ENCODE measurements around the gene ATAD5.
"Not testable (repeated sequence)": the region's sequence is repeated elsewhere in the genome, so short reads cannot be mapped to it uniquely, and the experiment has no call there.

ATAD5 gene

GRCh38 chr17:30926516-30926915 lies 94.8 kb downstream of the ATAD5 start:
- Histone ChIP-seq H3K4me3 (ENCODE audit: insufficient read depth, low read depth, low read length) (no peak overlapping the region), H3K4me1 (ENCODE audit: control insufficient read depth, insufficient read depth, low read length) (peaks cover 6% of the 10 kb centered on the region), H3K27ac (ENCODE audit: insufficient read depth, low read depth, low read length, poor library complexity, severe bottlenecking) (no peak overlapping the region), H3K27me3 (ENCODE audit: control insufficient read depth, insufficient read depth, low read length, poor library complexity, severe bottlenecking) (peaks cover 47% of the 10 kb centered on the region), H3K9me3 (ENCODE audit: control insufficient read depth, low read length) (no peaks in the 10 kb centered on the region), H3K36me3 (ENCODE audit: control insufficient read depth, insufficient read depth, low read length) (no peaks in the 10 kb centered on the region)
- 79 to 90% methylated on average over 6 of the region's 6 CpGs for WGBS, 2 experiments

- Histone ChIP-seq H3K4me3 (ENCODE audit: insufficient read depth, low read depth, low read length) (no peak overlapping the region), H3K36me3 (ENCODE audit: control insufficient read depth, insufficient read depth, low read length) (no peaks in the 10 kb centered on the region), H3K27me3 (ENCODE audit: control insufficient read depth, insufficient read depth, low read length, poor library complexity, severe bottlenecking) (peaks cover 34% of the 10 kb centered on the region), H3K4me1 (ENCODE audit: control insufficient read depth, insufficient read depth, low read length) (no peaks in the 10 kb centered on the region), H3K9me3 (ENCODE audit: control insufficient read depth, low read length) (no peaks in the 10 kb centered on the region), H3K27ac (ENCODE audit: insufficient read depth, low read depth, low read length, poor library complexity, severe bottlenecking) (no peak overlapping the region)
- 94 to 95% methylated on average over 5 of the region's 5 CpGs for WGBS, 2 experiments
Observed at GRCh38 chr17:30927756-30928155, 96.0 kb downstream of the ATAD5 start.

- Histone ChIP-seq H3K27ac (ENCODE audit: insufficient read depth, low read depth, low read length, poor library complexity, severe bottlenecking) (no peak overlapping the region), H3K4me3 (ENCODE audit: insufficient read depth, low read depth, low read length) (no peak overlapping the region), H3K36me3 (ENCODE audit: control insufficient read depth, insufficient read depth, low read length) (no peaks in the 10 kb centered on the region), H3K4me1 (ENCODE audit: control insufficient read depth, insufficient read depth, low read length) (no peaks in the 10 kb centered on the region), H3K27me3 (ENCODE audit: control insufficient read depth, insufficient read depth, low read length, poor library complexity, severe bottlenecking) (peaks cover 26% of the 10 kb centered on the region), H3K9me3 (ENCODE audit: control insufficient read depth, low read length) (no peaks in the 10 kb centered on the region)
- WGBS, 2 experiments: 79 to 80% methylated on average over 3 of the region's 3 CpGs
Observed at GRCh38 chr17:30928584-30928983, 96.8 kb downstream of the ATAD5 start.

GRCh38 chr17:30929081-30929633 lies 97.4 kb downstream of the ATAD5 start:
- Histone ChIP-seq H3K36me3 (ENCODE audit: control insufficient read depth, insufficient read depth, low read length) (no peaks in the 10 kb centered on the region), H3K27me3 (ENCODE audit: control insufficient read depth, insufficient read depth, low read length, poor library complexity, severe bottlenecking) (peaks cover 20% of the 10 kb centered on the region), H3K27ac (ENCODE audit: insufficient read depth, low read depth, low read length, poor library complexity, severe bottlenecking) (no peak overlapping the region), H3K4me1 (ENCODE audit: control insufficient read depth, insufficient read depth, low read length) (no peaks in the 10 kb centered on the region), H3K9me3 (ENCODE audit: control insufficient read depth, low read length) (no peaks in the 10 kb centered on the region), H3K4me3 (ENCODE audit: insufficient read depth, low read depth, low read length) (no peak overlapping the region)
- WGBS, 2 experiments: 74 to 76% methylated on average over 8 of the region's 8 CpGs

GRCh38 chr17:30929861-30930260 lies 98.1 kb downstream of the ATAD5 start:
- not testable (repeated sequence) for H3K4me1 ChIP-seq (ENCODE audit: control insufficient read depth, insufficient read depth, low read length); H3K9me3 ChIP-seq (ENCODE audit: control insufficient read depth, low read length); H3K27ac ChIP-seq (ENCODE audit: insufficient read depth, low read depth, low read length, poor library complexity, severe bottlenecking); H3K4me3 ChIP-seq (ENCODE audit: insufficient read depth, low read depth, low read length); H3K36me3 ChIP-seq (ENCODE audit: control insufficient read depth, insufficient read depth, low read length)
- peaks cover 13% of the 10 kb centered on the region for H3K27me3 ChIP-seq (ENCODE audit: control insufficient read depth, insufficient read depth, low read length, poor library complexity, severe bottlenecking)
- 90 to 91% methylated on average over 2 of the region's 3 CpGs for WGBS, 2 experiments

- peaks cover 11% of the 10 kb centered on the region for H3K27me3 ChIP-seq (ENCODE audit: control insufficient read depth, insufficient read depth, low read length, poor library complexity, severe bottlenecking)
- H3K4me1 ChIP-seq (ENCODE audit: control insufficient read depth, insufficient read depth, low read length): no peaks in the 10 kb centered on the region
- H3K9me3 ChIP-seq (ENCODE audit: control insufficient read depth, low read length): no peaks in the 10 kb centered on the region
- 94 to 96% methylated on average over 3 of the region's 3 CpGs for WGBS, 2 experiments
- H3K27ac ChIP-seq (ENCODE audit: insufficient read depth, low read depth, low read length, poor library complexity, severe bottlenecking): no peak overlapping the region
- no peak overlapping the region for H3K4me3 ChIP-seq (ENCODE audit: insufficient read depth, low read depth, low read length)
- no peaks in the 10 kb centered on the region for H3K36me3 ChIP-seq (ENCODE audit: control insufficient read depth, insufficient read depth, low read length)
Observed at GRCh38 chr17:30930495-30930894, 98.7 kb downstream of the ATAD5 start.

GRCh38 chr17:30931582-30931981 lies 99.8 kb downstream of the ATAD5 start:
- 92 to 93% methylated on average over 8 of the region's 8 CpGs for WGBS, 2 experiments

GRCh38 chr17:30933966-30934365 lies 102.2 kb downstream of the ATAD5 start:
- WGBS, 2 experiments: 91 to 93% methylated on average over 5 of the region's 5 CpGs
- H3K36me3 ChIP-seq (ENCODE audit: control insufficient read depth, insufficient read depth, low read length): no peaks in the 10 kb centered on the region
- H3K27ac ChIP-seq (ENCODE audit: insufficient read depth, low read depth, low read length, poor library complexity, severe bottlenecking): no peak overlapping the region
- H3K4me3 ChIP-seq (ENCODE audit: insufficient read depth, low read depth, low read length): no peak overlapping the region
- H3K27me3 ChIP-seq (ENCODE audit: control insufficient read depth, insufficient read depth, low read length, poor library complexity, severe bottlenecking): no peaks in the 10 kb centered on the region
- no peaks in the 10 kb centered on the region for H3K4me1 ChIP-seq (ENCODE audit: control insufficient read depth, insufficient read depth, low read length)
- H3K9me3 ChIP-seq (ENCODE audit: control insufficient read depth, low read length): no peaks in the 10 kb centered on the region

More at GRCh38 chr17:30931582-30931981, 99.8 kb downstream of the ATAD5 start:
- H3K4me3 ChIP-seq (ENCODE audit: insufficient read depth, low read depth, low read length); H3K27me3 ChIP-seq (ENCODE audit: control insufficient read depth, insufficient read depth, low read length, poor library complexity, severe bottlenecking); H3K27ac ChIP-seq (ENCODE audit: insufficient read depth, low read depth, low read length, poor library complexity, severe bottlenecking); H3K36me3 ChIP-seq (ENCODE audit: control insufficient read depth, insufficient read depth, low read length); H3K9me3 ChIP-seq (ENCODE audit: control insufficient read depth, low read length); H3K4me1 ChIP-seq (ENCODE audit: control insufficient read depth, insufficient read depth, low read length): not testable (repeated sequence)

GRCh38 chr17:30939051-30939689 lies 107.4 kb downstream of the ATAD5 start:
- WGBS, 2 experiments: 92 to 94% methylated on average over 13 of the region's 13 CpGs
- Histone ChIP-seq H3K4me1 (ENCODE audit: control insufficient read depth, insufficient read depth, low read length) (no peaks in the 10 kb centered on the region), H3K27ac (ENCODE audit: insufficient read depth, low read depth, low read length, poor library complexity, severe bottlenecking) (no peak overlapping the region), H3K9me3 (ENCODE audit: control insufficient read depth, low read length) (no peaks in the 10 kb centered on the region), H3K36me3 (ENCODE audit: control insufficient read depth, insufficient read depth, low read length) (no peaks in the 10 kb centered on the region), H3K4me3 (ENCODE audit: insufficient read depth, low read depth, low read length) (no peak overlapping the region), H3K27me3 (ENCODE audit: control insufficient read depth, insufficient read depth, low read length, poor library complexity, severe bottlenecking) (no peaks in the 10 kb centered on the region)

GRCh38 chr17:30942308-30943079 lies 110.7 kb downstream of the ATAD5 start:
- no peak overlapping the region for H3K27ac ChIP-seq (ENCODE audit: insufficient read depth, low read depth, low read length, poor library complexity, severe bottlenecking)
- no peaks in the 10 kb centered on the region for H3K9me3 ChIP-seq (ENCODE audit: control insufficient read depth, low read length)
- H3K27me3 ChIP-seq (ENCODE audit: control insufficient read depth, insufficient read depth, low read length, poor library complexity, severe bottlenecking): no peaks in the 10 kb centered on the region
- no peaks in the 10 kb centered on the region for H3K4me1 ChIP-seq (ENCODE audit: control insufficient read depth, insufficient read depth, low read length)
- no peak overlapping the region for H3K4me3 ChIP-seq (ENCODE audit: insufficient read depth, low read depth, low read length)
- H3K36me3 ChIP-seq (ENCODE audit: control insufficient read depth, insufficient read depth, low read length): no peaks in the 10 kb centered on the region
- 69 to 91% methylated on average over 3 to 4 of the region's 4 CpGs for WGBS, 2 experiments

Data from ectodermal cell (in vitro differentiated cells).